Activated CD8-positive, alpha-beta T cell treated with anti-CD3 and anti-CD28 coated beads for 36 hours (primary cell): ENCODE results near the gene KIT. TPM values are rescaled to one million over a fixed set of nuclear protein-coding genes. Genes with fewer than 3 reads are reported as not detected.

ENCODE experiments used
- ATAC-seq: fragments of 200-7000 bp; cut with Tn5 transposase; one replicate; pipeline ENCODE4 v1.10.0; 2021; ENCODE audit warnings: mild to moderate bottlenecking, moderate library complexity
- CTCF ChIA-PET: fragments of 350-600 bp; sonication (Branson Sonifier 250); formaldehyde crosslinking; loops from one replicate; lab custom pipeline; 2021; ENCODE audit warnings: antibody characterized with exemption; lab: Charles Lee
- POLR2A ChIA-PET: fragments of 350-600 bp; sonication (Branson Sonifier 250); formaldehyde crosslinking; loops from one replicate; lab custom pipeline; 2021; ENCODE audit warnings: antibody characterized with exemption; lab: Charles Lee
- DNase-seq: peaks from one replicate; pipeline ENCODE4 v3.0.0-alpha.2; 2020
- H3K27ac Mint-ChIP-seq: one replicate; pipeline ENCODE4 v1.8.0; 2021; ENCODE audit warnings: mild to moderate bottlenecking, mixed read lengths
- H3K27me3 Mint-ChIP-seq: one replicate; pipeline ENCODE4 v1.8.0; 2021; ENCODE audit warnings: mixed read lengths
- H3K36me3 Mint-ChIP-seq: one replicate; pipeline ENCODE4 v1.8.0; 2021; ENCODE audit warnings: low read depth, mixed read lengths
- H3K4me1 Mint-ChIP-seq: one replicate; pipeline ENCODE4 v1.8.0; 2021; ENCODE audit warnings: low read depth, mixed read lengths
- H3K4me3 Mint-ChIP-seq: one replicate; pipeline ENCODE4 v1.8.0; 2021; ENCODE audit warnings: mild to moderate bottlenecking, moderate library complexity, mixed read lengths
- H3K9me3 Mint-ChIP-seq: one replicate; pipeline ENCODE4 v1.8.0; 2021; ENCODE audit warnings: mixed read lengths
- CTCF ChIP-seq: fragments of 200-600 bp; IDR thresholded peaks from one replicate; pipeline ENCODE4 v1.8.0; 2022; ENCODE audit warnings: antibody characterized with exemption, mild to moderate bottlenecking
- intact Hi-C: fragments of 100-400 bp; cut with micrococcal nuclease; formaldehyde crosslinking; loops from one replicate; pipeline ENCODE4 v1.10.0; 2022
- total RNA-seq, 2 experiments: library from RNA; stranded (reverse); gene quantifications; one replicate each; pipeline ENCODE4 v1.2.3, GENCODE V29; 2021

Gene KIT
- total RNA-seq, 2 experiments from 2014 or later: 0.27 to 0.58 TPM

- POLR2A ChIA-PET: no interaction called here
These were observed 73.8 kb downstream of the KIT start for GRCh38 chr4:54731552-54731951.

GRCh38 chr4:54731976-54732375 is 74.2 kb downstream of the KIT start:
- TF ChIP-seq CTCF: no peak
- no peaks in the 10 kb centered on the region for H3K27me3 Mint-ChIP-seq
- ChIA-PET POLR2A (no interaction called here), CTCF (no interaction called here)
- no peaks in the 10 kb centered on the region for H3K36me3 Mint-ChIP-seq
- H3K4me1 Mint-ChIP-seq: no peaks in the 10 kb centered on the region
- no peak overlapping the region for H3K27ac Mint-ChIP-seq
- H3K9me3 Mint-ChIP-seq: no peaks in the 10 kb centered on the region
- ATAC-seq (no peak), DNase-seq (no peak)
- H3K4me3 Mint-ChIP-seq: no peak overlapping the region
- intact Hi-C loops: no loop called here

More at GRCh38 chr4:54731552-54731951, 73.8 kb downstream of the KIT start:
- Mint-ChIP-seq H3K4me1 (no peaks in the 10 kb centered on the region), H3K4me3 (no peak overlapping the region), H3K9me3 (no peaks in the 10 kb centered on the region), H3K27ac (no peak overlapping the region), H3K27me3 (no peaks in the 10 kb centered on the region), H3K36me3 (no peaks in the 10 kb centered on the region)
- CTCF ChIA-PET: no interaction called here
- no peak for TF ChIP-seq CTCF
- ATAC-seq (no peak), DNase-seq (no peak)
- intact Hi-C loops: no loop called here

- H3K27me3 Mint-ChIP-seq: peaks cover 2% of the 10 kb centered on the region
- ChIA-PET POLR2A (no interaction called here), CTCF (interaction anchor here (1.4 kb wide), 1 partner anchor 53 kb away, joined by 3 read pairs; no protein-coding TSS in a partner anchor)
- H3K27ac Mint-ChIP-seq: no peak overlapping the region
- no peak for DNase-seq
- ATAC-seq: no peak
- intact Hi-C loops: no loop called here
- no peaks in the 10 kb centered on the region for H3K9me3 Mint-ChIP-seq
- no peaks in the 10 kb centered on the region for H3K4me1 Mint-ChIP-seq
- no peaks in the 10 kb centered on the region for H3K36me3 Mint-ChIP-seq
- no peak overlapping the region for H3K4me3 Mint-ChIP-seq
- TF ChIP-seq CTCF: no peak
These were observed 79.7 kb downstream of the KIT start for GRCh38 chr4:54737421-54737820.

- no peaks in the 10 kb centered on the region for H3K36me3 Mint-ChIP-seq
- H3K9me3 Mint-ChIP-seq: peaks cover 2% of the 10 kb centered on the region
- ATAC-seq: no peak
- no peak overlapping the region for H3K4me3 Mint-ChIP-seq
- peaks cover 6% of the 10 kb centered on the region for H3K4me1 Mint-ChIP-seq
- ChIA-PET CTCF (no interaction called here), POLR2A (no interaction called here)
- intact Hi-C loops: no loop called here
- TF ChIP-seq CTCF: no peak
- no peak for DNase-seq
- H3K27me3 Mint-ChIP-seq: peaks cover 3% of the 10 kb centered on the region
- H3K27ac Mint-ChIP-seq: no peak overlapping the region
These were observed 83.4 kb downstream of the KIT start for GRCh38 chr4:54741202-54741601.

GRCh38 chr4:54742636-54743399 is 85.1 kb downstream of the KIT start:
- ATAC-seq (no peak), DNase-seq (no peak)
- intact Hi-C loops: no loop called here
- peaks cover 11% of the 10 kb centered on the region for H3K4me1 Mint-ChIP-seq
- H3K9me3 Mint-ChIP-seq: peaks cover 2% of the 10 kb centered on the region
- no peak overlapping the region for H3K27ac Mint-ChIP-seq
- H3K36me3 Mint-ChIP-seq: no peaks in the 10 kb centered on the region
- TF ChIP-seq CTCF: no peak
- ChIA-PET CTCF (no interaction called here), POLR2A (no interaction called here)
- no peak overlapping the region for H3K4me3 Mint-ChIP-seq
- H3K27me3 Mint-ChIP-seq: peaks cover 3% of the 10 kb centered on the region
